ENCODE measurements around the gene CCN2.

GRCh38 chr6:131978522-131978921 is 27.4 kb upstream of the CCN2 start:
- TF ChIP-seq CTCF (IDR thresholded peaks at IDR 0.05), result no peak
- TF ChIP-seq EZH2 (IDR thresholded peaks at IDR 0.05; ENCODE audit: borderline replicate concordance, insufficient read depth, low read depth, low read length, poor library complexity, severe bottlenecking), result no peak

All from B cell (primary cell).